ENCODE data around the gene TRIM24. TPM values are rescaled to one million over a fixed set of nuclear protein-coding genes. Genes with fewer than 3 reads are reported as not detected.
"Not testable (repeated sequence)": the region's sequence is repeated elsewhere in the genome, so short reads cannot be mapped to it uniquely, and the experiment has no call there.

The TRIM24 gene
- total RNA-seq = 93.8 and 94.0 TPM in 2 replicates
- long read RNA-seq, partial matches to known transcripts = 20 of 25 reads
- long read RNA-seq, other reads (novel, unspliced or antisense) = 5 of 25 reads

DNA sequence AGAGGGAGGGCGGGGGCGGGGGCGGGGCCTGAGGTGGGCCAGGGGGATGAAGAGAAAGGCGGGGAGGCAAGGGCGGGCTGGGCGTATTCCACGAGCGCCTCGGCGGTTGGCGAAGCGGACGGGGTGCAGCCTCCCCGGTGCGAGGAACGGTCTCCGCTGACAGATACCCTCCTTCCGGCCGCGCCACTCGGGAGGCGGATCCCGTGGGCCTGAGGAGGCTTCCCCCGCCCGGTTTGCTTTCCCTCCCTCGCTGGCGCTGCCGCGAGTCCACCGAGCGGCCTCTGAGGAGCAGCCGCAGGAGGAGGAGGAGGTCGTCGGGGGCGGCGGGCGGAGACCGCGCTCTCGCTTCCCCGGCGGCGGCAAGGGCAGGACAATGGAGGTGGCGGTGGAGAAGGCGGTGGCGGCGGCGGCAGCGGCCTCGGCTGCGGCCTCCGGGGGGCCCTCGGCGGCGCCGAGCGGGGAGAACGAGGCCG is at the start of gene TRIM24:
Gene TRIM24, plus strand, starts transcription at position 84 of the 473 bp plus-strand sequence. Its CDS starts 290 bp downstream, at position 374.
- TF ChIP-seq, protein P1, sequence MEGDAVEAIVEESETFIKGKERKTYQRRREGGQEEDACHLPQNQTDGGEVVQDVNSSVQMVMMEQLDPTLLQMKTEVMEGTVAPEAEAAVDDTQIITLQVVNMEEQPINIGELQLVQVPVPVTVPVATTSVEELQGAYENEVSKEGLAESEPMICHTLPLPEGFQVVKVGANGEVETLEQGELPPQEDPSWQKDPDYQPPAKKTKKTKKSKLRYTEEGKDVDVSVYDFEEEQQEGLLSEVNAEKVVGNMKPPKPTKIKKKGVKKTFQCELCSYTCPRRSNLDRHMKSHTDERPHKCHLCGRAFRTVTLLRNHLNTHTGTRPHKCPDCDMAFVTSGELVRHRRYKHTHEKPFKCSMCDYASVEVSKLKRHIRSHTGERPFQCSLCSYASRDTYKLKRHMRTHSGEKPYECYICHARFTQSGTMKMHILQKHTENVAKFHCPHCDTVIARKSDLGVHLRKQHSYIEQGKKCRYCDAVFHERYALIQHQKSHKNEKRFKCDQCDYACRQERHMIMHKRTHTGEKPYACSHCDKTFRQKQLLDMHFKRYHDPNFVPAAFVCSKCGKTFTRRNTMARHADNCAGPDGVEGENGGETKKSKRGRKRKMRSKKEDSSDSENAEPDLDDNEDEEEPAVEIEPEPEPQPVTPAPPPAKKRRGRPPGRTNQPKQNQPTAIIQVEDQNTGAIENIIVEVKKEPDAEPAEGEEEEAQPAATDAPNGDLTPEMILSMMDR (conservative IDR thresholded peaks at IDR 0.05) = no peak
- DNase-seq (ENCODE audit: low read depth, low spot score) = peak; percentile 82
- Mint-ChIP-seq H3K27me3 (ENCODE audit: low read depth) (no peaks in the 10 kb centered on the region), H3K36me3 (ENCODE audit: low read depth) (peaks cover 13% of the 10 kb centered on the region), H3K9me3 (peaks cover 2% of the 10 kb centered on the region), H3K4me1 (peaks cover 42% of the 10 kb centered on the region), H3K4me3 (peak within 1 kb of the TSS; percentile 95), H3K27ac (ENCODE audit: unreplicated experiment) (peak within 1 kb of the TSS; percentile 96)

DNA sequence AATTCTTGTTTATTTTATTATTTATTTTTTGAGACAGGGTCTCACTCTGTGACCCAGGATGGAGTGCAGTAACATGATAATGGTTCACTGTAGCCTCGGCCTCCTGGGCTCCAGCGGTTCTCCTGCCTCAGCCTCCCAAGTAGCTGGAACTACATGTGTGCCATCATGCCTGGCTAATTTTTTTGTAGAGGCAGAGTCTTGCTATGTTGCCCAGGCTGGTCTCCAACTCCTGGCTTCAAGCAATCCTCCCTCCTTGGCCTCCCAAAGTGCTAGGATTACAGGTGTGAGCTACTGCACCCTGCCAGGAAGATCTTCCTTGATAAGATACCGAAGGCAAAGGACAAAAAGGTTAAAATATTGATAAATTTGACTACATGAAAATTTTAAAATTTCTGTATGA is 48.0 kb upstream of the TRIM24 start:
- not testable (repeated sequence) for H3K27ac Mint-ChIP-seq (ENCODE audit: unreplicated experiment); H3K4me3 Mint-ChIP-seq; H3K27me3 Mint-ChIP-seq (ENCODE audit: low read depth); DNase-seq (ENCODE audit: low read depth, low spot score); H3K36me3 Mint-ChIP-seq (ENCODE audit: low read depth); H3K9me3 Mint-ChIP-seq; H3K4me1 Mint-ChIP-seq

DNA sequence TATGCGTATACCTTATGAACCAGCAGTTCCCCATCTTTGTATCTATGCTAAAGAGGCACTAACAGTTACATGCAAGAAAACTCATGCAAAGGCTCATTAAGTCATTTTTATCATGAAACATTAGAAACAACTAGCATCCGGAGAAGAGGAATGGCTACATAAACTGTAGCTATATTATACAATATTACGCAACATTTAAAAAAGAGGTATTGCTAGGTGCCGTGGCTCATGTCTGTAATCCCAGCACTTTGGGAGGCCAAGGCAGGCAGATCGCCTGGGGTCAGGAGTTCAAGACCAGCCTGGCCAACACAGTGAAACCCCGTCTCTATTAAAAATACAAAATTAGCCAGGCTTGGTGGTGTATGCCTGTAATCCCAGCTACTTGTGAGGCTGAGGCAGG is 47.1 kb upstream of the TRIM24 start:
- not testable (repeated sequence) for H3K9me3 Mint-ChIP-seq; H3K4me3 Mint-ChIP-seq; DNase-seq (ENCODE audit: low read depth, low spot score); H3K27ac Mint-ChIP-seq (ENCODE audit: unreplicated experiment); H3K4me1 Mint-ChIP-seq; H3K27me3 Mint-ChIP-seq (ENCODE audit: low read depth); H3K36me3 Mint-ChIP-seq (ENCODE audit: low read depth)

DNA sequence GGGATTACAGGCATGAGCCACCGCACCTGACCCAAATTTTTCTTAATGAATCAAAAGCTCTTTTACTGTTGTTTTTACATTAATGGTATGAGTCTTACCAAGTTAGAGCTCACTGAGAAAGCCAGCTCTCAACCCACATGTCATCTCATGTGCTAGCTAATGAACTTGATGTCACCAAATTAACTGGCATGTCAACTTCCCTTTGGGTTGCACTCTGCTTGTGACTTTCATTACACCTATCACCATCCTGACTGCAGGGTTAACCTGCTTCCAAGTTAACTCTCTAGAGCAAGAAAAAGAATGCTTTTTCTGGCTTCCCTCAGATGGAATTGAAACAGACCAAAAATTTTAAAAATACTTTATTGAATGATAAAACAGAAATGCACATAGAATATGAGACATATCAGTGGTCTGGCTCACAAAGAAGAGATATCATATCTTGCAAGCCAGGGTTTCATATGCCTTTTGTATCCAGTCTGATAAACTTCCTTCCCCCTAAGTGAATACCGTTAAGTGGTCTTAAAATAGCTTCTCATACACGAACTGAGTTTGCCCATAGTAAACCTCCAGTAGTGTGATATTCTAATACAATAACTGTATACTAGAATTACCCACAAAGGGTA is 42.9 kb upstream of the TRIM24 start:
- no peaks in the 10 kb centered on the region for H3K27me3 Mint-ChIP-seq (ENCODE audit: low read depth)
- H3K4me1 Mint-ChIP-seq = no peaks in the 10 kb centered on the region
- no peak for DNase-seq (ENCODE audit: low read depth, low spot score)
- H3K27ac Mint-ChIP-seq (ENCODE audit: unreplicated experiment) = no peak overlapping the region
- TF ChIP-seq, protein P1 (conservative IDR thresholded peaks at IDR 0.05) = no peak
- H3K9me3 Mint-ChIP-seq = peaks cover 9% of the 10 kb centered on the region
- H3K36me3 Mint-ChIP-seq (ENCODE audit: low read depth) = no peaks in the 10 kb centered on the region
- H3K4me3 Mint-ChIP-seq = no peak overlapping the region

DNA sequence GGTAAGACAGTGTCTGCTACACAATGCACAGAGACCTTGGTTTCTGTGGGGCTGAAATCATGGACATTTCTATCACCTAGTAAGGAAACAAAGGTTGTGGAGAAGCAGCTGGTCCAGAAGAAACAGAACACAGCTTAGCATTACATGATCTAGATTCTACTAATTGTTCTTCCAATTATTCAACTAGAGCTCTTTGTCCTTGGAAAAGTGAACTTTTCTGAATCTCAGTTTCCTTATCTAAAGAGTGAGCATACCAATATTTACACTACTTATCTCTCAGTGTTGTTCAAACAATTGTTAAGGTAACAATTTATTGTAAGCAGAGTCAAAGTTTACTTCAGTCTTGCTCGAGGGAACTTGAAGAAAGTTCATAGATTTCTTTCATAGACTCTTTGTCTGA is 42.3 kb upstream of the TRIM24 start:
- no peaks in the 10 kb centered on the region for H3K36me3 Mint-ChIP-seq (ENCODE audit: low read depth)
- TF ChIP-seq, protein P1 (conservative IDR thresholded peaks at IDR 0.05) = no peak
- no peak for DNase-seq (ENCODE audit: low read depth, low spot score)
- no peaks in the 10 kb centered on the region for H3K4me1 Mint-ChIP-seq
- peaks cover 9% of the 10 kb centered on the region for H3K9me3 Mint-ChIP-seq
- no peak overlapping the region for H3K27ac Mint-ChIP-seq (ENCODE audit: unreplicated experiment)
- no peak overlapping the region for H3K4me3 Mint-ChIP-seq
- H3K27me3 Mint-ChIP-seq (ENCODE audit: low read depth) = no peaks in the 10 kb centered on the region

DNA sequence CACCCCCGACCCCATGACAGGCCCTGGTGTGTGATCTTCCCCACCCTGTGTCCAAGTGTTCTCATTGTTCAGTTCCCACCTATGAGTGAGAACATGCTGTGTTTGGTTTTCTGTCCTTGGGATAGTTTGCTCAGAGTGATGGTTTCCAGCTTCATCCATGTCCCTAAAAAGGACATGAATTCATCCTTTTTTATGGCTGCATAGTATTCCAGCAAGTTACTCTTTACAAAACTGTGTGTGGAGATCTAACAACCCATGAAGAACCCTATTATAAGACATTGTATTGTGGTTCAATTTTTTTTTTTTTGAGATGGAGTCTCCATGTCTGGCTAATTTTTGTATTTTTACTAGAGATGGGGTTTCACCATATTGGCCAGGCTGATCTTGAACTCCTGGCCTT is 41.7 kb upstream of the TRIM24 start:
- not testable (repeated sequence) for H3K4me3 Mint-ChIP-seq; H3K4me1 Mint-ChIP-seq; H3K9me3 Mint-ChIP-seq; H3K27me3 Mint-ChIP-seq (ENCODE audit: low read depth); H3K27ac Mint-ChIP-seq (ENCODE audit: unreplicated experiment); DNase-seq (ENCODE audit: low read depth, low spot score); H3K36me3 Mint-ChIP-seq (ENCODE audit: low read depth)

DNA sequence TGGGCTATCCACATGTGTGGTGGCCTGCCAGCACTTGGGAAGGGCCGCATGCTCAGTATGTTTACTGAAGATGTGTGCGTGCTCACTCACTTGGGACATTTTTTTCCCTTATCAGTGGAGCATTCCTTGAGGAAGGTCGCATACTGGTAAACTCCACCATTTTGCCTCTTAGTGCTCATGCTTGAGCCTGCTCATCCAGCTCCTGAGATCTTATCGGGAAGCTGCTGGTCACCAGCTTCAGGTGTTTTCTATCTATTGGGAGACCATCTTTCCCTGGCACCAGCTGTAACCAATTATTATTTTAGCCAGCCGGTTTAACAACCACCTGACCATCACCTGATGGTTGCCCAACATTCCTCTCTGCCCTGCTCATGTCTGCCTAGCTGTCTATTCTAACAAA is 35.0 kb upstream of the TRIM24 start:
- no peak overlapping the region for H3K27ac Mint-ChIP-seq (ENCODE audit: unreplicated experiment)
- peaks cover 14% of the 10 kb centered on the region for H3K9me3 Mint-ChIP-seq
- DNase-seq (ENCODE audit: low read depth, low spot score) = no peak
- H3K4me1 Mint-ChIP-seq = no peaks in the 10 kb centered on the region
- TF ChIP-seq, protein P1 (conservative IDR thresholded peaks at IDR 0.05) = no peak
- no peak overlapping the region for H3K4me3 Mint-ChIP-seq
- H3K27me3 Mint-ChIP-seq (ENCODE audit: low read depth) = no peaks in the 10 kb centered on the region
- peaks cover 14% of the 10 kb centered on the region for H3K36me3 Mint-ChIP-seq (ENCODE audit: low read depth)
